Cardiac muscle cell (in vitro differentiated cells and primary cell): ENCODE measurements around the gene TBC1D32. TPM values are rescaled to one million over a fixed set of nuclear protein-coding genes. Genes with fewer than 3 reads are reported as not detected.
"Not testable (repeated sequence)": the region's sequence is repeated elsewhere in the genome, so short reads cannot be mapped to it uniquely, and the experiment has no call there.

Experiments used
- DNase-seq, 2 donors: peaks; one replicate each; pipeline versions ENCODE4 v3.0.0 to v3.0.0-alpha.2; 2010 to 2017; ENCODE audit warnings: low read depth in 1 of 2, low spot score in 1 of 2
- H3K27ac ChIP-seq: fragments of 200-600 bp; sonication (generic); 2 replicates; pipeline ENCODE4 v1.5.1; 2016
- H3K27me3 ChIP-seq: fragments of 200-600 bp; sonication (generic); 2 replicates; pipeline ENCODE4 v1.6.0; 2016; ENCODE audit warnings: control low read depth
- H3K36me3 ChIP-seq: fragments of 200-600 bp; sonication (generic); 2 replicates; pipeline ENCODE4 v1.5.1; 2016; ENCODE audit warnings: control low read depth
- H3K4me1 ChIP-seq: fragments of 200-600 bp; sonication (generic); 2 replicates; pipeline ENCODE4 v1.8.1; 2017; ENCODE audit warnings: low read depth, mild to moderate bottlenecking, mixed run types
- H3K4me3 ChIP-seq: fragments of 200-600 bp; sonication (generic); 2 replicates; pipeline ENCODE4 v1.5.1; 2016; ENCODE audit warnings: mild to moderate bottlenecking
- H3K9me3 ChIP-seq: fragments of 200-600 bp; sonication (generic); 2 replicates; pipeline ENCODE4 v1.5.1; 2017; ENCODE audit warnings: low read depth, mild to moderate bottlenecking, control low read depth
- CTCF ChIP-seq: IDR thresholded peaks from 2 replicates; pipeline ENCODE4 v1.5.1; 2012; ENCODE audit warnings: low read depth, mild to moderate bottlenecking, low read length
- polyA plus RNA-seq: library from polyadenylated mRNA; unstranded; fragments of >200 nt; fragmentation: Nextera tagmentation; extraction: Ambion mirVana; gene quantifications from 2 replicates; pipeline ENCODE4 v1.2.1, GENCODE V29; 2016
- total RNA-seq: library from RNA; depleted of rRNA; stranded (reverse); fragments of >200 nt; gene quantifications from 2 replicates; pipeline ENCODE4 v1.2.3, GENCODE V29; 2016

Gene TBC1D32
- total and polyA plus RNA-seq, 2 experiments from 2014 or later, result 4.4 to 6.9 TPM

DNA sequence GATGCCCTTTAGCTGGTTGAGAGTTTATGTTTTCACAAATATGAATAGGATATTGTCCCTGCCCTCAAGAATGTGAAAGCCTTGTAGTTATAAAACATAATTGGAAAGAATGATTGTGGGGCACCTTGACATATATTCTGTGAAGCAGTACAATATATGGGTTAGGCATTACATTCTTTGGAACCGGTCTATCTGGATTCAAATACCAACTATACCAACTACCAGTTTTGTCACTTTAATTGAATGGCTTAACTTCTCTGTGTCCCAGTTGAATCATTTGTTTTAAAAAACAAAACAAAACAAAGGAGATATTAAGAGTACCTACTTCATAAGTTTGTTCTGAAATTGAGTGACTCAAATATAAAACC, 146.5 kb downstream of the TBC1D32 start:
- H3K36me3 ChIP-seq, result no peaks in the 10 kb centered on the region
- H3K9me3 ChIP-seq, result no peaks in the 10 kb centered on the region
- no peak for DNase-seq
- H3K4me1 ChIP-seq, result peaks cover 8% of the 10 kb centered on the region
- H3K4me3 ChIP-seq, result no peak overlapping the region
- H3K27ac ChIP-seq, result no peak overlapping the region
- no peaks in the 10 kb centered on the region for H3K27me3 ChIP-seq
- TF ChIP-seq CTCF, result no peak

- Histone ChIP-seq H3K9me3 (no peaks in the 10 kb centered on the region), H3K27me3 (no peaks in the 10 kb centered on the region), H3K4me1 (peaks cover 8% of the 10 kb centered on the region), H3K36me3 (no peaks in the 10 kb centered on the region), H3K4me3 (no peak overlapping the region), H3K27ac (no peak overlapping the region)
- DNase-seq, result no peak
- no peak for TF ChIP-seq CTCF
These were observed 147.0 kb downstream of the TBC1D32 start for GRCh38 chr6:121187200-121187832.

- TF ChIP-seq CTCF, result no peak
- no peak overlapping the region for H3K27ac ChIP-seq
- no peak overlapping the region for H3K4me3 ChIP-seq
- H3K4me1 ChIP-seq, result peaks cover 4% of the 10 kb centered on the region
- no peaks in the 10 kb centered on the region for H3K27me3 ChIP-seq
- DNase-seq, result no peak
- H3K36me3 ChIP-seq, result no peaks in the 10 kb centered on the region
- H3K9me3 ChIP-seq, result no peaks in the 10 kb centered on the region
These were observed 150.5 kb downstream of the TBC1D32 start for GRCh38 chr6:121183742-121184141.

DNA sequence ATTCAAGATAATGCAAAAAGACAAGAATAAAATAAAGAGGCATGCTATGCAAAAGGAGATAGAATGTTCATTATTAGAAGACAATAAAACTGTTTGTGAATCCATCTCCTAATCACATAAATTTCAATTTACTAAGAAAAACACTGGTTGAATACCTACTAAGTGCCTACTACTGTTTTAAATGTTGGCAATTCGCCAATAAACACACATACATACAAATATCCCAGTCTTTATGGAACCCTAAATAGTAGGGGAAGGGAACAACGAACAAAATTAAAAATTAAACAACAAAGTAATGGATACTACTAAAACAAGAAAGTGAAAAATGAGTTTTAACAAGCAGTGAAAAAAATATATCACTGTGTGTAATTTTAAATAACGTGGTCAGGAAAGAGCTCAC, 158.5 kb downstream of the TBC1D32 start:
- no peak for TF ChIP-seq CTCF
- Histone ChIP-seq H3K4me3 (no peak overlapping the region), H3K36me3 (no peaks in the 10 kb centered on the region), H3K27ac (no peak overlapping the region), H3K4me1 (no peaks in the 10 kb centered on the region), H3K27me3 (no peaks in the 10 kb centered on the region), H3K9me3 (no peaks in the 10 kb centered on the region)
- DNase-seq, result no peak

GRCh38 chr6:121172451-121172850, 161.8 kb downstream of the TBC1D32 start:
- not testable (repeated sequence) for DNase-seq, H3K4me3 ChIP-seq, H3K4me1 ChIP-seq, H3K27me3 ChIP-seq, H3K9me3 ChIP-seq, H3K27ac ChIP-seq, H3K36me3 ChIP-seq

- H3K27ac ChIP-seq, result no peak overlapping the region
- H3K4me3 ChIP-seq, result no peak overlapping the region
- TF ChIP-seq CTCF, result no peak
- H3K36me3 ChIP-seq, result no peaks in the 10 kb centered on the region
- no peaks in the 10 kb centered on the region for H3K27me3 ChIP-seq
- no peak for DNase-seq
- no peaks in the 10 kb centered on the region for H3K4me1 ChIP-seq
- no peaks in the 10 kb centered on the region for H3K9me3 ChIP-seq
These were observed 162.4 kb downstream of the TBC1D32 start for GRCh38 chr6:121171879-121172278.
